HG03097 (cell line): ENCODE results near the gene GPATCH2L.

ENCODE experiments used
- ATAC-seq: cut with Tn5 transposase; IDR thresholded peaks from one replicate; pipeline ENCODE4 v1.9.1; 2021; ENCODE audit not compliant: unreplicated experiment, low FRiP score

The GPATCH2L gene

DNA sequence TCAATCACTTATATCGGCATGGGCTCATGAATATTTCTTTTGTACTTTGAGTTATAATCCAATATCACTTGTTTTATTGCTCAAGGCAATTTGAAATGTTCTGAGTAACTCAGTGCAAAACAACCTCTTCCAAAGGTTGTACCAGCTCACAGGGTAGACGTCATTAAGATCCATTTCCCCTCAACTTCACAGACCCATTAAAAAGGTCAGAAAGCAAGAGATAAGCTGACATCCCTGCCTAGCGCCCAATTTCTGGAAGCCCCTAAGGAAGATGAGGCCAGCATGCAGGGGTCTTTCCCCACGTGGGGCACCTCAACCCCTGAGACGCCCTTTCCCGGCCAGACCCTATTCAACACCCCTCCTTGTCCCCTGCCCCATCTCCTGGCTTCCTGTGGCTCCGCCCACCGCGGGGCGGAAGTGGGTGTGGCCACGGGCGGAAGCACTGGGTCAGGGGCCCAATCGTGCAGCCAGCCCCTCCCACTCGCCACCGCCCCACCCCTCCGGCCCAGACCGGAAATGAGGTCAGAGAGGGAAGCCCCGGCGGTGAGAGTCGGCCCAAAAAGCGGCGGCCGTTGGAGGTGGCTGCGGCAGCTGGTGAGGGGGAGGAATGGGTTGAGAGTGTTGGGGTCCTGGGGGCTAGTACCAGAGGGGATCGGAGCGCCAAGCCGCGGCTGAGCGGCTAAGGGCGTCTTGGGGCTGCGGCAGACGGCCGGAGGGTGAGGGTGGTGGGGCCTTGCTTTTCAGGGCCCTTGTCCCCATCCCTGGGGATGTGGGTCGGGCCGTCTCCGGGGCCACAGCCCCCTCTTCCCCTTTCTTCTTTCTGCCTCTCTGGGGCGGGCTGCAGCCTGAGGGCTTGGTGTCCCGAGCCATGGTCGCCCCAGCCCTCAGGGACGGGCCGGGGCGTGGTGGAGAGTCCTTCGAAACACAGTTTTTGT lies at the start of gene GPATCH2L:
TSS of gene GPATCH2L (plus strand) at position 525 of the 935 bp plus-strand sequence. CDS start 2,442 bp downstream, outside the sequence.
- ATAC-seq: peak; percentile 72

DNA sequence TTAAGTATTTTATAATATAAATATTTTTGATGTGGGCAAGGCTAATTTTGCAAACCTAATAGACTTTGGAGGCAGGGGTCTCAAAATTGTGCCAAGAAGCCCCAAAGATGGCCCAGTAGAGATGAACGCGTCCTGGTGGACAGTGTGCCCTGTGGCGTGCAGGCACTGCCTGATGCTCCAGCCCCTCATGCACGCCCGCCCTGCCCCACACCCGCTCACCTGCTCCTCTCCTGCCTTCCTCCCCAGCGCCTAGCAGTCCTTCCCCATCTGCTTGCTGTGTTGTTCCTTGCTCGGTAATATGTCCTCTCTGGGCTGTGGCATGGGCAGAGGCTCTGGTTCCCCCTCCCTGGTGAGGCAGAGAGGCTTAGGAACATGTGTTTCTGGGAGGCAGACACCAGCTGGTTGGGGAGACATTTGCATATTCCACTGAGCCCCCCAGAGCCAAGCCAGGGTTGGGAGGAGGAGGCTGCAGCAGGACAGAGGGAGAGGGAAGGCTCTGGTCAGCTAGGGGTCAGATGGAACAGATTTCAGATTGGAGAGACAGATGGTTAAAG lies 46.8 kb upstream of the GPATCH2L start:
- no peak for ATAC-seq

DNA sequence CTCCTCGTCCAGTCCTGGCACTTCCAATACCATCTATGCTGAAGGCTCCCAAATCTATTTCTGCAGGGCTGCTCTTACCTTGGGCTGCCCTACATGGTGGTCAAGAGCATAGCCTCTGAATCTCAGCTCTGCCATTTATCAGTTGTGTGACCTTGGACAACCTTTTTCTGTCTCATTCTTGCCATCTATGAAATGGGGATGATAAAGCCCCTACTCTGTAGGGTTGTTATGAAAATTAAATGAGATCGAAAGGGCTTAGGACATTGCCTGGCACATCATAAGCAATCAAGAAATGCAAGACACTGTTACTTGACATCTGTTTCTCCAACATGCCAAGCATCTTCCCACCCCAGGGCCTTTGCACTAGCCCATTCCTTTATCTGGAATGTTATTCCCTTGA lies 45.5 kb upstream of the GPATCH2L start:
- ATAC-seq: no peak

DNA sequence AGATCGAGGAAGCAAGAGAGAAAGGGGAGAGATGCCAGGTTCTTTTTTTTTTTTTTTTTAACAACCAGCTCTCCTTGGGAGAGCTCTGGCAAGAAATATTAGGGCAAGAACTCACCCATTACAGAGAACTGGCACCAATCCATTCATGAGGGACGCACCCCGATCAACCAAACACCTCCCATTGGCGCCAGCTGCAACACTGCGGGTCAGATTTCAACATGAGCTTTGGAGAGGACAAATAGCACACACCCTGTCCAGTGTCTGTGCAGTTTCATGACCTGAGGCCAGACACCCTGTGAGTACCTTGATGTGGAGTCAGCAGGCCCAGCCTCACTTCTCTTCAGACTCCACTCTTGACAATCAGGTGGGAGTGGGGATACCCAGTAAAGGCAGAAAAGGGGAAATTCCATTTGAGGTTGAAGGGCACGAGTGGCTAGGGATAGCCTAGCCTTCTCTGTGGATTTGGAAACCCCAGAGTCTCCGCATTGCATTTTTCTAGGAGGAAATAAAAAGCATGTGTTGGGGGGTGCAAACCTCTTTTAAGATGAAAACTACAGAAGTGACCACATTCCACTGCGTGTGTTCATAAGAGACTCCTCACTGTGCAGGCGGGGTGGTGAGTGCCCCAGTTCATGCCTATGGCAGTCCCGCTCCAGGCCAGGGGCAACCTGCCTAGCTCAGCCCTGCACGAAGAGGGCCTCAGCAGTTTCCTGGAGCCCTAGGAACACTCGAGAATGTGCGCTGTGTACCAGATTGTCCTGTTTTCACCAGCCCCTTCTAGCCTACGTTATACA lies 42.4 kb upstream of the GPATCH2L start:
- ATAC-seq: no peak

DNA sequence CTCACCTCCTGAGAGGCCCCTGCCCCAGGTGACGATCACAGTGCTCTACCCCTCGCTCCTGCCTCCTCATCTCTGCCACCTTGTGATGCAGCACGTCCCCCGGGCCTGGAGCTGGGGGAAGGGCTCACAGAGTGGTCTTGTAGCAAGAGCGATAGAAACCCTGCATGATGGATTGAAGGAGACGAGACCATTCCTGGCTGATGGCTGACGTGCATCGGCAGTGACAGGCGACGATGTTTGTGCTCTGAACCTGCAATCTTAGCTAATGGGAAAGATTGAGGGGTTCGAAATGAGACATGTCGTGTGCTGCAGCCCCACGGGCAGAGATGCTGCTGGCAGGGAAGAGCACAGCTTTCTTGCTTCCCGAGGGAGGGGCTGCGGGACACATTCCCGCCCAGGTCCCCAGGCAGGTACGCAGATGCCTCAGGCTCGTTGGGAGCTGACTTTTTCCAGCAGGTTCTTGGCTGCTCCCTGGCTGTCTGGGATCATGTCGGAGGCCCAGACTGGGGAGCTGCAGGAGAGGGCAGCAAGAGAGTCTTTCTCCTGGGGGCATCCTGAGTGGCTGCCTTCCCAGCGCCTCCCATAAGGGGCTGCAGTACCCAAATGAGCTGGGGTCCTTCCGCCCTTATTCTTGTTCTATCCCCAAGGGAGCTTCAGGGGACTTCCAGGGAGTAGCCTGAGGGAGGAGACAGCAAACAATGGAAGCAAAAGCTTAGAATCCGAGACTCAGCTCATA lies 38.7 kb upstream of the GPATCH2L start:
- no peak for ATAC-seq

DNA sequence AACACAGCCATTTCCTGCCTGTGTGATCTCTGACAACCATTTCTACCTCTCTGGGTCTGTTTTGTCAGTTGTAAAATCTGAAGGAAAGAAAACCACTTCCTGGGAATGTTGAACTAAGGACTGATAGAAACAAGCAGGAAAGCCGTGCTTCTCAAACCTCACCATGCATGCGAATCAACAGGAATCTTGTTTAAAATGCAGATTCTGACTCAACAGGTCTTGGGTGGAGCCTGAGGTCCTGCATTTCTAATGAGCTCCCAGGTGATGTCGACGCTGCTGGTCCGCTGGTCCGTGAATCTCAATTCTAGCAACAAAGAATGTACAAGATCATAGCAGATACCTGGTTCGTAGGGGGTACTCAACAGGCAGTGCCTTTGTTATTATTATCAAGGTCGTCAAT lies 38.0 kb upstream of the GPATCH2L start:
- no peak for ATAC-seq

DNA sequence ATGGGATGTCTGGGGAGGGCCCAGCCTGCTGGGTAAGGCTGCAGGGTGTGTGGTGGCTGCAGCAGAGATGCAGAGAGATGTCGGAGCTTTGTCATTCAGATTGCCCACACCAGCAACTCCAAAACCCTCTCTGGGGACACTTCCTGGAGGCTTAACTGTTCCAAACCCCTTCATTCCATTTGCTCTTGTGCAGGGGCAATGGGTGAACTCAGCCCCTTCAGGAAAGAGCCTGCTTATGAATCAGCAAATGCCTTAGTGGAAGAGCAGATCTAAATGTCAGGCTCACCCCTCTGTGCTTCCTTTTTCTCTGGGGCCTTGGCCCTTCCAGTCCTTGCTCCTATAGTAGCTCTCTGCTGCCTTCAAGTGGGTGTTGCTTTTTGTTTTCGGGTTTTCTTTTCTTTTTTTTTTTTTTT lies 36.7 kb upstream of the GPATCH2L start:
- no peak for ATAC-seq

DNA sequence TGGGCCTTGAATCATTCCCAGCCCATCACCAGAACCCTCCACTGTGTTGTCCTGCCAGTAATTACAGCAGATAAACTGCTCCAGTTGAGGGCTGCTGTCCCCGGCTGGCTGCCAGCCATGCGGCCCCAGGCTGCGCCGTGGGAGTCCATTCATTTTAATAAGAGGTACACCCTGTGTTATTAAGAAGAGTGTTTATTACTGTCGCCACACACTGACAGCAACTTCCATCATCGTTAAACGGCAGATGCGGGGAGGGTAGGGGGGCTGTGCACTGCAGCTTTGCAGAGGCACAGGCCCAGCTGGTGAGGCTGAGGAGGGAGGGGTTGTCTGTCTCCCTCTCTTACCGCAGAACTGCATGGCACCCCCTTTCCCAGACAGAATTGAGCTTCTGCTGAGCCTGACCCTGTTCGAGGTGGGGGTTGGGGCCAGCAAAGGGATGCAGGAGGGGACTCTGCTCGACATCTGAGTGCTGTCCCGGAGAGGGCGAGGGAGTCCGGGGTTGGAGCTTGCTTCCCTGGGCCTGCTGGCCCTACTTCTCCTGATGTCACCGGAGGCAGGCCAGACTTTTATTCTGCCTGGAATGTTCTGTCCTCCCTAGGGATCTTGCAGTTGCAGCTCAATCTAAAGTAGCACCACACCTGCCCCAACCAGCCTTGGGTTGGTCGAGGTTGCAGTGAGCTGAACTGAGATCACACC lies 33.8 kb upstream of the GPATCH2L start:
- no peak for ATAC-seq

DNA sequence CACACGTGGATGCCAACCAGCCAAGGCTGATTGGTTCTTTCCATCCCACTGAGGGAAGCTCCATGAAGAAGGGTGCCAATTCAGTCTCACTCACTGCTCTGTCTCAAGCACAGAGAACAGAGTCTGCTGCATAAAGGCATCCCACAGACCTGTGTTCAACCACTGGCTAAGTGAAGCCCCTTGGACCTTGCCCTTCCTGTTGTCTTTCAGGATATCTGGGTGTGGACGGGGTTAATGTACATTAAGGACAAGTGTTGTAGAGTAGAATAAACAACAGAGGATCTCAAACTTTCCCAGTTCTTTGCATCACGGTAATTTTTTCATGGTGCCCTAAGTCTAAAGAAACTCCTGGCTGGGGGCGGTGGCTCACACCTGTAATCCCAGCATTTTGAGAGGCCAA lies 33.1 kb upstream of the GPATCH2L start:
- ATAC-seq: no peak

DNA sequence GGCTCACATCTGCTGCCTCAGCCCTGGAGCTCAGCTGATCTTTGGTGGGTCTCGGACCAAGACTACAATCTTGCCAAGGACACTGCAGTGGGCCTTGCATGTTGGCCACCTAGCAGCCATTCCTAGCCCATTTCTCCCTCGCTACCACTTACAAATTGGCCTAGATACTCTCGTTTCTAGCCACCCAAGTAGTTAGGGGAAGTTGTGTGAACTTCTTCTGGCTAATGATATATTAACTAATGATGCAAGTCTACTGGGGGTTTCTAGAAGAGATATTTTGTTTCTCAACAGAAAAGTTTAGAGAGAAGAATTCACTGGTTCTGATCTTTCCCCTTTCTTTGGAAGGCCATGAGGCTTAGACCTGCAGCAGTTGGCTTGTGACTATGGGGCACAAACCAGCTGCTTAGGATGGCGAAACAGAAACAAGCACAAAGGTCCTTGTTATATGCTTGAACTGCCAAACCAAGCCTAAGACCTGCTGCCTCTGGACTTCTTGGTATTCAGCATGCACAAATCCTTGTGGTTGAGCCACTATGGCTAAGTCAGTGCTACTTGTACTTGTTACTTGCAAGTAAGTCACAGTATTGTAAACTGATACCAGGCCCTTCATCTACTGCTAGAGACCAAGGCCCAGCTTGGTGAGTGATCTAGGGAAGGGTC lies 30.5 kb upstream of the GPATCH2L start:
- ATAC-seq: no peak

DNA sequence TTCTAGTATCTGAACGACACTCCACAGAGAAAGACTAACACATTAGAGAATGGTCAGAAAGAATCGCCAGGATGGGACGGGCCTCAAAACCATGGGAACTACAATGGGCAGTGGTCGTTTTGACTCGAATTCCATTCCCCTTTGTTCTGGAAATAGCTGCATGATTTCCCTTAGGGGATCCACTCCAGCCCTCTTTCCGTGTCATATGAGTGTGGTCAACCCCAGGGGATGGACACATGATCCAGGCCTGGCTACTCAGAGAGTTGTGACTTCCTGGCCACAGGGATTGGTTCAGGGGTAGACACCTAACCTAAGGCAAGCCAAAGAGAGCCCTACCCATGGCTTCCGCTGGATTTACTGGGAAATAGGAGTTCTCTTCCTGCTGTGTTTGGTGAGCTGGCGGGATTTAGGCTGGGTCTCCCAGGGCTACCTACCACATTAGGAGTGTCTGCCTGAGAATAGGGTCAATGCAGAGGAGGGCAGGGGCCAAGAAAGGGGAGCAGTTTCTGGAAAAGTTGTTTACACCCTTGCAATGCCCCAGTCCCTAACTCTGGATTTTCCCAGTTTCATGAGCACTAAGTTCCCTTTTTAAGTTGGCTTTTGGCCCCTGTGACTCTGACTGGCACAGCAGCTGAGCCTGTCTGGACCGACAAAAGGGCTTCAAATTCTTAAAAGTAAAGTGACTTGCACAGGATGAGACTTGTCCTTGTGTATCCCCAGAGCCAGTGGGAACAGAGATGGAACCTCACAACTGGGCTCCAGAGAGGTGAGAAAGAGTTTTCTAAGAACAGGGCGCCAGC lies 28.1 kb upstream of the GPATCH2L start:
- ATAC-seq: no peak

DNA sequence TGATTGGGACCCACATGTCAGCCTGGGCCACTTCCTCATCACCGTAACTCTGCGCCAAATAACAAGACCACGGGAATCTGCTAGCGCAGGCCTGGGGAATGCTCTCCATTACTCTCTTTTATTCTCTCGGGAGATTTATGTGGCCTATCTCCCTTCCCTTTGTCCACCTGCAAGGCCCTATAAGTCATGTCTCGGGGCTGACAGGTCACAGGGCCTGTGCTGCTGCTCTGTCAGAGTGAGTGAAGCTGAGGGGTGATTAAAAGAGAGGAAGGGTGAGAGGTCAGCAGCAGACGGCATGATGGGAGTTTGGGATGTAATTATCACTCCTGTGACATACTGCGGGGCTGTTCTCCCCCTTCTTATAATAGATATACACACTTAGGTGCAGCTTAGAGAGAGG lies 26.2 kb upstream of the GPATCH2L start:
- ATAC-seq: no peak

DNA sequence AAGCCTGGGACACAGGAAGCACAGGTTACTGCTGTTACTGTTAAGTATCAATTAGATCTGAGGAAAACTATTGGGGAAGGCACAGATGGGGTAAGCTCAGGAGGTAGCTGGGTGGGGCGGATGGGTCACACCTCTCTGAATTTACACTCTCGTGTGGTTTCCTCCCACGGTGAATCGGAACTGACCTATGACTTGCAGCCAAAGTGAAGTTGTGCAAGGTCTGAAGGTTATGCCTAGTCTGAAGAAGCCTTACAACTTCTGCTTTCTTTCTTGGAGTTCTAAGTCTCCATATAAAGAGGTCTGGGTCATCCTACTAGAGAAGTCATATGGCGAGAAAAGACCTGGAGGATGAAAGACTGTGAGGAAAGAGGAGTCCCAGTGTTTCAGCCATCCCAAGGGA lies 25.6 kb upstream of the GPATCH2L start:
- no peak for ATAC-seq

DNA sequence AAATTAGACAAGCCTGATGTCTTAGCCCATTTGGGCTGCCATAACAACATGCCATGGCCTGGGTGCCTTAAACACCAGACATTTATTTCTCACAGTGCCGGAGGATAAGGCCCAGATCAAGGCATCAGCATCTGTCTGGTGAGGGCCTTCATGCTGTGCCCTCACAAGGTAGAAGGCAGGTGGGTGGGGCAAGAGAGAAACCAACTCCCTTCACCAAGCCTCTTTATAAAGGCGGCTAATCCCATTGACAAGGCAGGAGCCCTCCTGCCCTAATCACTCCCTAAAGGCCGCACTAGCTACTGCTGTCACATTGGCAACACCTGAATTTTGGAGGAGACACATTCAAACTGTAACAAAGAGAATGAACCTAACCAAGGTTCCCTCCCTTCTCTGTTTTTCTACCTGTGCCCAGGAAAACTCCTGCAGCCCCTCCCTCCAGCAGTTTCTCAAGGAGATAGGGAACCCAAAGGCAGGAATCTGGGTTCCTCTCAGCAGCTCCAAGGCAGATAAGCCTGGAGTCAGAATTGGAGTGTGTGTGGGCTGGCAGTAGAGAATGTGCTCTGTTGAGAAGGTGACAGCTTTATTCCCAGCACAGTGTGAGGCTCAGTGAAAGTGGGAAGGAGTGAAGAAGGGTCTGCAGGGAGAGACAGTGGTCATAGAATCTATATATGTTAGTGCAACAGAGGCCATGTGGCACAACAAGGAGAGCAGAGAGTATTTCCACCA lies 21.7 kb upstream of the GPATCH2L start:
- ATAC-seq: no peak

DNA sequence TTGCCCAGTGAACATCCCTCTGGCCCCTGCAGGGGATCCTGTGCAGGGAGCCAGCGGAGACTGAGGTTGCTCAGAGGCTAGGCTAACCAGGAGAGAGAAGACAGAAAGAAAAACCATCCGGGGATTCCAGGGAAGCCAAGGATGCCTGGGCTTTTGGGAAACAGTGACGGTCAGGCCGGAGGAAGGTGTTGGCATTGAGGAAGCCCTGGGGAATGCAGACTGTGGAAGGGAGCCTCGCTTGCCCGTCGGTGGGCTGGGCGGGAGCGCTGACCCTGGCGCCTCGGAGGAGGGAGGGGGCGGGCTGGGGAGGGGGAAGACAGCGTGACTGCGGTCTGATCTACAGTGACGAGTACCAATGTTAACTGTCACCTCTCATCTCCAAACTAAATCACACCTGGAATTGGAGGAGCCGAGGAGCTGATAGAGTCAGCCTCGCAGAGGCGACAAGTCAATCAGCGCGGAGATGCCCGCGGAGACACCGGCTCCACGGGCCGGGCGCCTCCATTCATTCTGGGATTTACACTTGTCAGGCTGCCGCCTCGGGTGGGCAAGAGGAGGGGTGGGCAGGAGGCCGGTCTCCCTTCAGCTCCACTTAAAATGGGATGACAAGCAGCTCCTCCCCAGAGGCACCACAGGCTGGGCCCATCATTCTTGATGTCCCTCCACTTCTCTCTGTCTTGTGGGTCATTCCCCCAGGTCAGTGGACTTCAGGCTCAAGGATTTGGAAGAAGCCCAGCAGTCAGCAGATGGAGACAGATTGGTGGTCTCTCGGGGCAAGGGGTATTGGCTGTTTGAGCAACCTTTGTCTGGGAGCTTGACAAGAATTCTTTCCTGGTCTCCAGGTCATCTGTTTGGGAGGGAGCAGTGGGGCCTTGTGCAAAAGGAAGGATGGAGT lies 20.4 kb upstream of the GPATCH2L start:
- ATAC-seq: no peak

DNA sequence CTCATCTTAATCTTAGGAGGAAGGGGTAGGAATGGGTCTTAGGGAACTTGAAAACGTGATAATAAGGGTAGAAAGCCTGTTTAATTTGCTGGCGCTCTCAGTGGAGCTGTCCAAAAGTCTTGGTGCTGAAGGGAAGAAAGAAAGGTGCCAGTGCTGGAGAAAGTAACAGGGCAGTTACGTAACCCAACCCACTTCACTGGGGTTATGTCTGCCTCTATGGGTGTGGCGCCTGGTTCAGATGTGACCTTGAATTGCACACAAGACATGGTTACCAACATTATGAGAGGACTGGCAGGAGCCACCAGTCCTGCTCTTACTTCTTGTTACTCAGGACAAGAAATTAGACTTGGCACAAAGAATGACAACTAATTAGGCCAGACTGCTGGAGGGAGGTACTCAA lies 18.6 kb upstream of the GPATCH2L start:
- ATAC-seq: no peak

DNA sequence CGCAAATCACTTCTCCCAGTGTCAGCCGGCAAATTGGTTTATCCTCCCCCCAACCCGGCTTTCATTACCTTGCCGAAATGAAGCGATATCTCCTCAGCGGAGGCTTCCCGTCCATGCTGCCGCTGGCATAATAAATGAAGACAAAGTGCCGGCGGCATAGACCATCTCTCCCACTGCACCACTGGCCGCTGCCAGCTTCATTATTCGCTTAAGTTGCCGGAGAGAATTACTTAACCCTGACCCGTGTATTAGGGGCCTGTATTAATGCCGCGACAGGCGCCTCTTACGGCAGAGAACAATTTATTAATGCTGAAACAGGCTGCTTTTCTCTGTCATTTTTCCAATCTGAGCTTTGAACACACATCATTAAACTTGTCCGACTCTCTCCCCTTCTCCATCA lies 17.5 kb upstream of the GPATCH2L start:
- no peak for ATAC-seq
